ENCODE data around the gene RRM1.
"Not testable (repeated sequence)": the region's sequence is repeated elsewhere in the genome, so short reads cannot be mapped to it uniquely, and the experiment has no call there.

RRM1 gene

DNA sequence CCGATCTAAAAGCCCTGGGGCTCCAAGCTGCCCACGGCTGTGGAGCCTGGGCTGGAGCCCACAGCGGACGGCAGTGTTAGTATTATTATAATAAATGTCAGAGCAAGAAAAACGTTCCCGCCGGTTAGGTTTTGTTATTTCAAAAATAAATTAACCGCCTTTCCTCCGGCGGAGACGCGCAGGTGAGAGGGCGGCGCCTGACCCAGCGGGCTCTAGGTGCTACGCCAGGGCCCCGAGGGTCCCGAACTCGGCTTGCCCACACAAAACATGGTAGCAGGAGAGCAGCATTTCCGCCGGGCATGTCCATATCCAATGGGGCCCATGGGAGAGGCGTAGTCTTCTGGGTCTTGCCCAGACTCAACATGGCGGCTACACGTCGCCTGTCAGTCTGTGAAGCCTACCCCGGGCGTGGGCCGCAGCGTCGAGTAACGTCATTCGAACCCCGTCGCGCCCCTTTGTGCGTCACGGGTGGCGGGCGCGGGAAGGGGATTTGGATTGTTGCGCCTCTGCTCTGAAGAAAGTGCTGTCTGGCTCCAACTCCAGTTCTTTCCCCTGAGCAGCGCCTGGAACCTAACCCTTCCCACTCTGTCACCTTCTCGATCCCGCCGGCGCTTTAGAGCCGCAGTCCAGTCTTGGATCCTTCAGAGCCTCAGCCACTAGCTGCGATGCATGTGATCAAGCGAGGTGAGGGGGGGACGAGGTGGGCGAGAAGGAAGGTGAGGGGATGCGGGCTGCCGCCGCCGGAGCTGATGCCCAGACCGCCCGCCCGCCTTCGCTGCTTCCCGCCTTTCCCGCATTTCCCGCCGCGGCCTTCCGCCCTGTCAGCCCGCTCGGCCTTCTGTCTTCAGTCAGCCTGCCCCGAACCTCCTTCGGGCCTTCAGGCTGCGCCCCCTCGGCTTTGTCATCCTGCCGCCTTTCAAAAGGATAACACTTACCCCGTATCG is at the start of gene RRM1:
TSS of gene RRM1 (plus strand) at position 452 of the 944 bp plus-strand sequence. CDS start at position 666, 214 bp downstream.
- peak; percentile 96 for DNase-seq

DNA sequence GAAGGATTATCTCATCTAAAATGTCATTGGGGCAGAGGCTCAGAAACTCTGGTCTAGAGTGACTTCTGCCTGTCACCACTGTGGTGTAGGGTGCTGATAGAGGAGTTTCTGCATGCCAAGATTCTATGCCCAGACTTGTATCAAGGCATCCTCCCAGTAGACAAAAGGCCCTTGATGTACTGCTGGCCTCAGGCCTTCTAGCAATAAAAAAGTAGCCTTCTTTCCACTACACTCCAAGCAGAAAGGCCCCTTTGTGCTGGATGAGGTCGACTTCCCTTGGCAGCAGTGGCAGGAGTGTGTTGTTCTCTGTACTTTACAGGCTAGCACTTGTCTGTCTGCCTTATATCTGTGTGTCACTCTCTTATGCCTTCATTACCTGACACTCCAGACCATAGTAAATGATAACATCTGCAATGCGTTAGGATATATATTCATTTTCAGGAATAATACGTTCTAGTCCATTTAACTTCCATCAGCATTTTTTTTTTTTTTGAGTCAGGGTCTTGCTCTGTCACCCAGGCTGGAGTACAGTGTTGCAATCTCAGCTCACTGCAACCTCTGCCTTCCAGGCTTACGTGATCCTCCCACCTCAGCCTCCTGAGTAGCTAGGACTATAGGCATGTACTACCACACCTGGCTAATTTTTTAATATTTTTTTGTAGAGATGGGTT is 49.5 kb upstream of the RRM1 start:
- no peak for DNase-seq

DNA sequence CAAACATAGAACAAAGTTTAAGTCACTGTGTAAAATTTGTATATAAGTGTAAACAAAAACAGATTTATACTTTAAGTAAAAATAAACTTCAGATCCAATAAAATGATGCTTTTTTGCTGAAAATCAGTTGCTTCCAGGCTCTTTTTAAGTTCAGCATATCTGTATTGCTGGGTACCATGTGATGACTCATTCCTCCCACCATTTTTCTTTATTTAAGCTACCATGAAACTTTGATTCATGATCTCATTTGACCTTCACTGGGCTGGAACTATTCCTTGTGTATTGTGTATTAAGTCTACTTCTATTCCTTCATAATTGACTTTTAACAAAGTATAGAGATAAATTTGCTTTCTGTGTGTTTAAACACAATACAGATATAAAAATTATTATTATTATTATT is 46.3 kb upstream of the RRM1 start:
- DNase-seq: no peak

DNA sequence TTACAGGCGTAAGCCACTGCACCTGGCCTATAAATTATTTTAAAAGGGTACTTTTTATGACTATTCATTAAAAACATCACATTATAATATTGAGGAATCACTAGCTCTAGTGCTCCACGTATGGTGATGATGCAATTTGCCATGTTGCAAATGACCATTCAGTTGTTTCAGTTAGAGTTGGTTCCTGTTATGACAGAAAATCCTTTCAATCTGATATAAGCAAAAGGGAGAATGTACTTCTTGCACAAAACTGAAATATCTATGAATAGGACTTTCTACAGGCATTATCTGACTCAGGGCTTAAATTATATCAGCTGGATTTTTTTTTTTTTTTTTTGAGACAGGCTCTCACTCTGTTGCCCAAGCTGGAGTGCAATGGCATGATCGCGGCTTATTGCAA is 45.6 kb upstream of the RRM1 start:
- no peak for DNase-seq

DNA sequence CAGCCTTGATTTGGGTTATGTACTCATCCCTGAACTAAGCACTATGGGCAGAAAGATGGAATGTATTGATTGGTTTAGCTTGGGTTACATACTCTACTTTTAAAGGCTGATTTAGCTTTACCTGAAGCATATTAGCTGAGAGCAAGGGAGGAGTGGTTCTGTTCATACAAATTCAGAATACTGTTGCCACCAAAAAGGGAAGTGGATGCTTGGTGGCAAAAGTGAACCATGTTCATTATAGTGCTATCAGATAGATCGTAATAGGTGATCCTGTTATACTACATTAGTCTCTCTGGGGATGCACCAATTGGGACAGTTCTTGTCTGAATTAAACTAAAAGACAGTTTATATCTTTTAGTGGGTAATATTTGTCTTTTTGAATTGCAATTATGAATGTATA is 44.5 kb upstream of the RRM1 start:
- no peak for DNase-seq

DNA sequence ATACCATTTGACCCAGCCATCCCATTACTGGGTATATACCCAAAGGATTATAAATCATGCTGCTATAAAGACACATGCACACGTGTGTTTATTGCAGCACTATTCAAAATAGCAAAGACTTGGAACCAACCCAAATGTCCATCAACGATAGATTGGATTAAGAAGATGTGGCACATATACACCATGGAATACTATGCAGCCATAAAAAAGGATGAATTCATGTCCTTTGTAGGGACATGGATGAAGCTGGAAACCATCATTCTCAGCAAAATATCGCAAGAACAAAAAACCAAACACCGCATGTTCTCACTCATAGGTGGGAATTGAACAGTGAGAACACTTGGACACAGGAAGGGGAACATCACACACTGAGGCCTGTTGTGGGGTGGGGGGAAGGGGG is 41.4 kb upstream of the RRM1 start:
- DNase-seq: not testable (repeated sequence)

DNA sequence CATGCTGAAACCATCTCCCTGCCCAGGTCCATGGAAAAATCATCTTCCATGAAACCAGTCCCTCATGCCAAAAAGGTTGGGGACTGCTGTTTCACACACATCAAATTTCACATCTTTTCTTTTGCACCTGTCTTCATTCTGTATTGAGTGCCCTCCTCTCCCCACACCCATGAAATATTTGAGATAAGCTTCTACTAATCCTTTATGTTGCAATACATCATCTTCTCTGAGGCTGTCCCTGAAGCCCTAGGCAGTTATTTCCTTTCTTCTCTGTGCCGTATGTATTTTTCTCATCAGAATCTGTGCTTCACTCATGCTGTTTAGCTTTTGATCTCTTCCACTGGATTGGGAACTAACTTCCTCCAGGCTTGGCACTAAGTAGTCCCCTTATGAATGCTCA is 40.0 kb upstream of the RRM1 start:
- no peak for DNase-seq

DNA sequence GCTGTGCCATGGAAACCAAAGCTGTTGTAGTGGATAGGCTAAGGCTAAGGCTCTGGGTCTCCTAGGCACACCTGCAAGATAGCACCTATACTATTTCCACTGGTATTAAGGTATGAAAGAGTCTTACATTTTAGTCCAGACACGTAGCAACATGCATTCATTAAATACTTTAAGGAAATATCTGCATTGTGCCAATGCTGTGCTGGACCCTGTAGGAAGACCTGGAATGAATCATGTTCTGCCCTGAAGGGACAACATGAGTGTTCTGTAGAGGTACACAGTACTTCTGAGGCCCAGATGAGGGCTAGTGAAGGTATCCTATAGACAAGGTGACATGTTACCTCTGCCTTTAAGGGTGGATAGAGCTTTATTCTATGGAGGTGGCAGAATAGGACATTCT is 35.2 kb upstream of the RRM1 start:
- DNase-seq: no peak

DNA sequence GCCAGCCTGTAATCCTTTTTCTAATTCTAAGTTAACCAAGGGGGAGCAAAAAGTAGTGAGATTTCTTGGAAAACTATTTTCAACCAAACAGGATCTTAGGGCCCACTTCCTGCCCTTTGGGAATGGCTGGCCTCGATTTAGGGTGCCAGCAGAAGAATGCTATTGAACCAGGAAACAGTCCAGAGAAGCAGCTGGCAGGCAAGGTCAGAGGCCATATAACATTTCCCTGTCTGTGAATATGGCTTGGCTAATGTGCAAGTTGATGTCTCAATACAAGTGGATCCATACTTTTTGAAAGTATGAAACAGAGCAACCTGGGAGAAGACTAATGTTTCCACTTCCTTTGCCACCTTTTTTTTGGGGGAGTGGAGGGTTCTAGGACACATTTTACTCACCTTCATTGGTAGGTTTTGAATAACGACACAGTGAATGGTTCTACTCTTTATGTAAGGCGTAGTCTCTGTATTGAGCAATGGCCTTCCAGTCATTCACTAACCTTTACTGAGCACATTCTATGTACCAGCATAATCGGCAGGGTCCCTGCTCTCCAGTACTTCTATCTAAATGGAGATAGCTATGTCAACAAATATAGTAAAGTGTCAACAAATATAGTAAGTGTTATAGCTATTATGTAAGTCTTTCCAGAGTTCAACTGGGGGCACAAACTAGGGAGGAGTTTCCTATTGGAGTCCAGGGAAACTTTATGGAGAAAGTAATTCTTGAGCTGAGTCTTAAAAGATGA is 34.2 kb upstream of the RRM1 start:
- no peak for DNase-seq

DNA sequence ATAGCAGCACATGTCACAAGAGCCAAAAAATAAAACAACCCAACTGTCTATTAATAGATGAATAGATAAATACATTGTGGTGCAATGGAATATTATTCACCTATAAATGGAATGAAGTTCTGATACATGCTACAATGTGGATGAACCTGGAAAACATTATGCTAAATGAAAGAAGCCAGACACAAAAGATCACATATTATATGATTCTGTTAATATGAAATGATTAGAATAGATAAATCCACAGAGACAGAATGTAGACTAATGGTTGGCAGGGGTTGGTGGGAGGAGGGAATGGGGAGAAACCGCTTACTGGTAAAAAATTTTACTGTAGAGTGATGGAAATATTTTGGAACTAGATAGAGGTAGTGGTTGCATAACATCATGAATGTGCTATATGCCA is 32.9 kb upstream of the RRM1 start:
- no peak for DNase-seq

DNA sequence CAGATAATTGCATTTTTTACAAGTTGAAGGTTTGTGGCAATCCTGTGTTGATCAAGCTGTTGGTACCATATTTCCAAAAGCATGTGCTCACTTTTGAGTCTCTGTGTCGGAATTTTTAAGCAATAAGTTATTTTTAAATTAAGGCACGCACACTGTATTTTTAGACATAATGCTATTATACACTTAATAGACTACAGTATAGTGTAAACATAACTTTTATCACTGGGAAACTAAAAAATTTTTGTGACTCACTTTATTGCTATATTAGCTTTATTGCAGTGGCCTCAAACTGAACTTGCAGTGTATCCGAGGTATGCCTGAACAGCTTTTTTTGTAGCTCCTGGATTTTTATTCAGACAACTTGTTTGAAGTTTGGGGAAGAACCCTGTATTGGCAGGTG is 31.3 kb upstream of the RRM1 start:
- DNase-seq: no peak

DNA sequence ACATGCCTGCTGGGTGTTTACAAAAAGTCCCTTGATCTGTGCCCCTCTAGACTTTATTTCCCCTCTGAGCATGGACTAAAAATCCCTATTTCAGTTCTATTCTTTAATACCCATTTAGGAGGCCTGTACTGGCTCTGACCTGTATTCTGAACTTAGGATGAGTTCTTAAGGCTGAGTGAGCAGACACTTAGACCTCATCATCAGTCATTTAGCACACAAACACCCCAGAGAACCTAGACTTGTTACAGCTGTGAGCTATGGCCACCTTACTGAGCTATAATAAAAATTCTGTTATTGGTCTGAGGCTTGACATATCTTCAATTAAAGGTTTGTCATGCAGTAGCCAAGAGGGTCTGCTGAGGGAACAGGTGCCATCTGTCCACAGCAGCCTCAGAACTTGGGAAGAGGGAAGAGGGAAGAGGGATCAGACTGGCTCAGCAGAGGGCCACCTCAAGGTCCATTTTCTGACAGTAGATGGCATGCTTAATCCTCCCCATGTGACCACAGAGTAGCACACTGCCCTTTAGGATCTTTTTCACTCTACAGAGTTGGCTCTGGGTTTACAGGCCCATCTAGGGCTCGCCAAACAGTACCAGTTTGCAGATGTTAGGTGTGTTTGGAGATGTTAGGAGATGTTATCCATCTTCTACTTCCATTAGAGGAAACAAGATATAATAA is 30.2 kb upstream of the RRM1 start:
- no peak for DNase-seq

DNA sequence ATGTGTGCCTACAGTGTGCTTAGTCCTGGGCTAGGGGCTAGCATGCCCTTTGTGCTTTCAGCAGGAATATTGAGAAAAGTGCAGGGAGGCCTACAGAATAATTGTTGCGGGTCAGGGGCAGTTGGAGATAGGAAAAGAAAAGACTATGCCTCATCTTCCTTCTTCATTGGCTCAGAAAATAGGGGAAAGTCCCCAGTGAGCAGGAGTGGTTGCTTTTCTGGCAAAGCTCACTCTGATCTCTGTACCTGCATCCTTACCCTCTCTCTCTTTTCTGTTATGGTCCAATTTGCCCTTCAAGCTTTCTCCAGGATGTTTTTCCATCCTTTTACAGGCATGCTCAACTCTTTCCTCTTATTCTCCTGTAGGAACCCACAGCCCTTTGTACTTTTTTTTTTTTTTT is 29.5 kb upstream of the RRM1 start:
- DNase-seq: no peak

DNA sequence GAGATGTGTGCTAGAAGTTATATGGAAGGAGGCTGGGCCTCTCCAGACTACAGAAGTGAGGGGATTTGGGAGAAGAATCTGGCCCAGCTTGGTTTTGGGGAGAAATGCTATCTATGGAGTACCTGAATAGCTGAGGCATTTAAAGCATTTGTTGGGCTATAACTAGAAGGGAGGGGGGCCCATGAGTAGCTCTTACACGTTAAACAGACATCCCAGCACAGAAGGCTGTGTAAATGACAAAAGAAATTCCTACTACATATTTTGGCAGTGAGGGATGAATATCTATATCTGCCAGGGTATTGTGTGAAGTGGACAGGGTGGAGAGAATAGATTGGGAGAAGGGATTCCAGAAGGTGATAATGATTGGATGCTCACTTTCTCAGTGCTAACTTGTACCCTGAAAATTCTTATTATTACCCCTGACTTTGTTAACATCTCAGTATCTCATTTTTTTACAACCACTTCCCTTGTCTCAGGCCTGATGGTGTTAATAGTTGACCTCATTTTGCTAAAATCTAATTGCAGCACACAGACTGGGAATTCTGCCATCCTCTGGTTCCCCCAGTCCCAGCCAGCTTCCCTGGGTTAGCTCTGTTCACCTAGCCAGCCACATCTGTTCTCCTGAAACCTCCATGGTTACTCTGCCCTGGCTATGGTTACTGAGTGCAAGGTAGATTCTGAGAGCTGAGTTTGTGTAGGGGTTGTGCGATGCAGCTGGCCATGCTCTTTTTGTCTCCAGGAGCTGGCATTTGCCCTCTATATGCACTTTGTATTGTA is 28.8 kb upstream of the RRM1 start:
- DNase-seq: no peak

DNA sequence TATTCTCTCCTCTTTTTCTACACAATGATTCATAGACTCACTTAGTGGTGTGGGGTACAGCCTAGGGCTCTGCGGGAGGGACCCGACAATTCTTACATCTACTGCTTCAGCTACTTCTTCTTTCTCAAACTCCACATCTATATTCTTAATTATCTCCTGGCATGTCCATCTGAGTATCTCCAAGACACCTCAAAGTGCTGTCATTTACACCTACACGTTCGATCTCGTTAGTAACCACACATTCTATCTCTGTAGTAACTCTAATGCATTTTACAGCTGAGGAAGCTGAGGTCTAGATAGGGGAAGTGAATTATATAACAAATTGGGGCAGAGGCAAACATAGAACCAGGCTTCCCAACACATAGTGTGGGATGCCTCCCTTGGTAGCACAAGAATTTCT is 27.7 kb upstream of the RRM1 start:
- DNase-seq: no peak

DNA sequence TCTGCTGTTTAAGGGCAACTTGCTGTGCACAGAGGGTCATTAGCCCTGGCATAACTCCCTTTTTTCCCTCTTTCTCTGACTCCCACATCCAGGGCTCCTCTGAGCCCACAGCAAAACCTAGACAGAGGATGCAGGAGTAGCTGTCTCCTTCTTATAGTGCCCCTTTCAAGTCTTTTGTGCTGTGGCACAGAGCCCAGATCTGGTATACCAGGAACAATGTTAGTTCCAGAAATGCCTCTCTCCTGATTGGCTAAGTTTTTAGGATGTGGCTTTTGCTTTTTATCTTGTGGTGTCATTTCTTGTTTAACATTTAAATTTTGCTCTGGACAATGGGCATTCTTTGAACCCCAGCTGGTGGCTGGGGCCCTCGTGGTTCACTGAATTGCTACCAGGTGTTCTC is 25.6 kb upstream of the RRM1 start:
- DNase-seq: no peak

DNA sequence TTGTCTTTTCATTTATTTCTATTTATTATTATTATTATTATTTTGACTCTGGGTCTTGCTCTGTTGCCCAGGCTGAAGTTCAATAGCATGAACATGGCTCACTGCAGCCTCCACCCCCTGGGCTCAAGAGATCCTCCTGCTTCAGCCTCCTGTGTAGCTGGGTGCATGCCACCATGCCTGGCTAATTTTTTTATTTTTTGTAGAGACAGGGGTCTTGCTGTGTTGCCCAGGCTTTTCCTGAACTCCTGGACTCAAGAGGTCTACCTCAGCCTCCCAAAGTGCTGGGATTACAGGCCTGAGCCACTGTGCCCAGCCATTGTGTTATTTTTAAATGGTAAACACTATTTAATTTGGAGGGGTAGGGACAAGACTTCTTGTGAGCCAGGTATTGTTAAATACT is 23.3 kb upstream of the RRM1 start:
- DNase-seq: no peak

DNA sequence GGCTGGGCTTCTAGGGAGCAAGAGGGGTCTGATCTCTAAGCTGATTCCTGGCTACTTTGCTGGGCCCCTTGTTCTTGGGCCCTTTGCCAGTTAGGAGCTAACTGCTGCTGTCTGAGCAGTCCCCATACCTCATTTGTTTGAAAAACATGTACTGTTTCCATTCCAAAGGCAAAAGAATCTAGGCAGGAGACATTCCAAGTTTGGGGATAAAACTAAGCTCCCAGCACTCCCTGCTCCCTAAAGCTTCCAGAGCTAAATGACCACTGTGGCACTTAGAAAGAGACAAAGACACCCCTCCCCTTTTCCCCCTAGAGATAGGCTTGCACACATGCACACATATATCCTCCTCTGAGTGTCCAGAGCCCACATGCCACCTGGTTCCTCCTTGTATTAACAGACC is 22.7 kb upstream of the RRM1 start:
- no peak for DNase-seq

DNA sequence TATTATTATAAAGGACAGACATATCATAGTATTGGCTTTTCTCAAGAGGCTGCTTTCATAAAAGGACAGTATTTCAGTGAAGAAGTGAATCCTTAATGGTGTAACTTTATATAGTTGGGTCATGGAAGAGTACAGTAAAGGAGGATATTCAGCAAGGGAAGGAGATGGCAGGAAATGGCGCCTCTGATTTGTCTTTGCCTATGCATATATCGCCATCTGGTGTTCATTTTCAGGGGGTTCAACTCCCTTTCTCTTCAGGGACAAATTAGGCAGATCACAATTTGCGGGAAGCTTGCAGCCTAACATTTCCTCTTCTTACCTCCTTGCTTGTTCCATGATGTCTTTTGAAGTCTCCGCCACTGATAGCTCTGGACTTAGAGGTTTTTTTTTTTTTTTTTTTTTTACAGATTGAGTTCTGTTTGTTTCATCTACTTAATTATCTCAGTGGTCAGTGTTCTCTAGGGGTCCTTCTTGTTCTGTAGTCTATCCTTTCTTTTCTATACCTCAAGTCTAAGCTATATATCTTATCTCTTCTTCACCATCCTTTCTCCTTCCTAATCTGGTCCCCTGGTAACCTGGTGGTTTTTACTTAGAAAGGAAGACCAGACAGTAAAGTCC is 21.8 kb upstream of the RRM1 start:
- DNase-seq: peak; percentile 53

DNA sequence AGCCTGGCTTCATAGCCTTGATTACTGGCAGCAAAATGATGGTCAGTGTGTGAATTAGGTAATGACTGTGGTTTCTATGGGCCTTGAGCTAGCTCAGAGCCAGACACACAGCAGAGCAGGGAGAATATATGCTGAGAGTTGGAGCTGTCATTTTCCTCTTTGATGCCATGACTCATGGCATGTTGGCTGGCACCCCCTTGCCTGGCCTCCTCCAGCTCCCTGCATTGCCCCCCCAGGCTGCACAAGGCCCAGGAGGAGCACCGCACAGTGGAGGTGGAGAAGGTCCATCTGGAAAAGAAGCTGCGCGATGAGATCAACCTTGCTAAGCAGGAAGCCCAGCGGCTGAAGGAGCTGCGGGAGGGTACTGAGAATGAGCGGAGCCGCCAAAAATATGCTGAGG is 20.3 kb upstream of the RRM1 start:
- DNase-seq: no peak

DNA sequence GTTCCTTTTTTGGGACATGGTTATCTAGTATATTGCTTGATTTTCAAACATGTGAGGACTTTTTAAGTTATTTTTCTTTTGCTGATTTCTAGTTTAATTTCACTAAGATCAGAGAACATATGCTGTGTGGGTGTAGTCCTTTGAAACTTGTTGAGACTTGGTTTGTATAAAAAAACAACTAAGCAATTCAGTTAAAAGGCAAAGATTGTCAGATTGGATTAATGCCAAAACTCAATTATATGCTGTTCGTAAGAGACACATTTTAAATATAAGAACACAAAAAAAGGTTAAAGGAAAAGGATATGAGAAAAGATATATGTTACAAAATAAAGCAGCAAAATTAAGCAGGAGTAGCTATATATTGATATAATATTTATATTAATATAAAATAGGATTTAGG is 17.8 kb upstream of the RRM1 start:
- no peak for DNase-seq

DNA sequence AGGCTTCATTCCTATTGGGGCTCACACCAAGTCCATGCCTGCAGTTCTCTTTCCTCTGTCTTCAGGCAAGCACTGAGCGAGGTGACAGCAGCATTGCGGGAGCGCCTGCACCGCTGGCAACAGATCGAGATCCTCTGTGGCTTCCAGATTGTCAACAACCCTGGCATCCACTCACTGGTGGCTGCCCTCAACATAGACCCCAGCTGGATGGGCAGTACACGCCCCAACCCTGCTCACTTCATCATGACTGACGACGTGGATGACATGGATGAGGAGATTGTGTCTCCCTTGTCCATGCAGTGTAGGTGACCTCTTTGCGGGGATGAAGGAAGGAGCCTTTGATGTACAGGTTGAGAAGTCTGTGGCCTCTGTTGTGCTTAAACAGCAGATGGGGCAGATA is 11.4 kb upstream of the RRM1 start:
- no peak for DNase-seq

Measured in CD4-positive, alpha-beta T cell treated with Interleukin-15 for 1 hour (primary cell).